ENCODE measurements around the gene TRPM1.

The TRPM1 gene

GRCh38 chr15:31013863-31014607 is 87.5 kb downstream of the TRPM1 start:
- H3K4me1 ChIP-seq (ENCODE audit: control insufficient read depth, insufficient read depth, low read length, poor library complexity, severe bottlenecking): no peaks in the 10 kb centered on the region
- peaks cover 6% of the 10 kb centered on the region for H3K9me3 ChIP-seq (ENCODE audit: control insufficient read depth, low read length)
- no peaks in the 10 kb centered on the region for H3K36me3 ChIP-seq (ENCODE audit: control insufficient read depth, insufficient read depth, low read length)
- no peaks in the 10 kb centered on the region for H3K27me3 ChIP-seq (replicated peaks; ENCODE audit: control insufficient read depth, insufficient read depth, low read length, poor library complexity, severe bottlenecking)
- no peak for DNase-seq
- H3K27ac ChIP-seq (ENCODE audit: insufficient read depth, low read length, poor library complexity, severe bottlenecking): no peak overlapping the region
- no peak overlapping the region for H3K4me3 ChIP-seq (ENCODE audit: insufficient read depth, low read depth, low read length, poor library complexity, severe bottlenecking)

DNA sequence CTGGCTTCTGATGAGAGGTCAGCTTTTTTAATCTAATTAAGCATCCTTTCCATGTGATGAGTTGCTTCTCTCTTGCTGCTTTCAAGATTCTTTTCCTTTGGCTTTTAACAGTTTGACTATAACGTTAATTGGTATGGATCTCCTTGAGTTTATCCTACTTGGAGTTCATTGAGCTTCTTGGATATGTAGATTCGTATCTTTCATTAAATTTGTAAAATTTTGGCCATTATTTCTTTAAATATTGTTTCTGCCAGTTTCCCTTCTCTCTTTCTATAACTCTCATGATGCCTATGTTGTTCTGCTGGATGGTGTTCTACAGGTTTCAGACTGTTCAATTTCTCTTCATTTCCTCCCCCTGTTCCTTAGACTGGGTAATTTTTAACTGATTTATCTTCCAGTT is 89.1 kb downstream of the TRPM1 start:
- Histone ChIP-seq H3K27me3 (replicated peaks; ENCODE audit: control insufficient read depth, insufficient read depth, low read length, poor library complexity, severe bottlenecking) (no peaks in the 10 kb centered on the region), H3K27ac (ENCODE audit: insufficient read depth, low read length, poor library complexity, severe bottlenecking) (no peak overlapping the region), H3K4me1 (ENCODE audit: control insufficient read depth, insufficient read depth, low read length, poor library complexity, severe bottlenecking) (no peaks in the 10 kb centered on the region), H3K36me3 (ENCODE audit: control insufficient read depth, insufficient read depth, low read length) (no peaks in the 10 kb centered on the region), H3K9me3 (ENCODE audit: control insufficient read depth, low read length) (peaks cover 6% of the 10 kb centered on the region), H3K4me3 (ENCODE audit: insufficient read depth, low read depth, low read length, poor library complexity, severe bottlenecking) (no peak overlapping the region)
- DNase-seq: no peak

DNA sequence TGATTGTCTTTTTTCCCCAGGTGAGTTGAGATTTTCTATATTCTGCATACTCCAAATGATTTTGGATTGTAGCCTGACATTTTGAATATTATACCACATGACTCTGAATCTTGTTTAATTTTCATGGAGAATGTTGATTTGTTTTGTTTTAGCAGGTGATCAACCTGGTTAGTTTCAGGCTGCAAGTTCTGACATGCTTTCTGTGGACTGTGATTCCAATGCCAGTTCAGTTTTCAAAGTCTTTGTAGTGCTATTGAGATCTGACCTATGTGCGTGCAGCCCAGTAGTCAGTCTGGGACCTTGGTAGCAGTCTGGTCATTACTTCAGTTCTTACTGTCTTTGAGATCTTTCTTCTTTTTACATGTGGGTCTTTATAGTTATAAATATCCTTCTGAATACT is 91.5 kb downstream of the TRPM1 start:
- Histone ChIP-seq H3K27me3 (replicated peaks; ENCODE audit: control insufficient read depth, insufficient read depth, low read length, poor library complexity, severe bottlenecking) (peaks cover 5% of the 10 kb centered on the region), H3K9me3 (ENCODE audit: control insufficient read depth, low read length) (peaks cover 6% of the 10 kb centered on the region), H3K36me3 (ENCODE audit: control insufficient read depth, insufficient read depth, low read length) (no peaks in the 10 kb centered on the region), H3K4me1 (ENCODE audit: control insufficient read depth, insufficient read depth, low read length, poor library complexity, severe bottlenecking) (no peaks in the 10 kb centered on the region), H3K27ac (ENCODE audit: insufficient read depth, low read length, poor library complexity, severe bottlenecking) (no peak overlapping the region), H3K4me3 (ENCODE audit: insufficient read depth, low read depth, low read length, poor library complexity, severe bottlenecking) (no peak overlapping the region)
- DNase-seq: no peak

GRCh38 chr15:31005660-31006059 is 95.9 kb downstream of the TRPM1 start:
- Histone ChIP-seq H3K36me3 (ENCODE audit: control insufficient read depth, insufficient read depth, low read length) (no peaks in the 10 kb centered on the region), H3K4me1 (ENCODE audit: control insufficient read depth, insufficient read depth, low read length, poor library complexity, severe bottlenecking) (peaks cover 6% of the 10 kb centered on the region), H3K9me3 (ENCODE audit: control insufficient read depth, low read length) (no peaks in the 10 kb centered on the region), H3K27ac (ENCODE audit: insufficient read depth, low read length, poor library complexity, severe bottlenecking) (no peak overlapping the region), H3K4me3 (ENCODE audit: insufficient read depth, low read depth, low read length, poor library complexity, severe bottlenecking) (no peak overlapping the region), H3K27me3 (replicated peaks; ENCODE audit: control insufficient read depth, insufficient read depth, low read length, poor library complexity, severe bottlenecking) (peaks cover 7% of the 10 kb centered on the region)
- DNase-seq: no peak

DNA sequence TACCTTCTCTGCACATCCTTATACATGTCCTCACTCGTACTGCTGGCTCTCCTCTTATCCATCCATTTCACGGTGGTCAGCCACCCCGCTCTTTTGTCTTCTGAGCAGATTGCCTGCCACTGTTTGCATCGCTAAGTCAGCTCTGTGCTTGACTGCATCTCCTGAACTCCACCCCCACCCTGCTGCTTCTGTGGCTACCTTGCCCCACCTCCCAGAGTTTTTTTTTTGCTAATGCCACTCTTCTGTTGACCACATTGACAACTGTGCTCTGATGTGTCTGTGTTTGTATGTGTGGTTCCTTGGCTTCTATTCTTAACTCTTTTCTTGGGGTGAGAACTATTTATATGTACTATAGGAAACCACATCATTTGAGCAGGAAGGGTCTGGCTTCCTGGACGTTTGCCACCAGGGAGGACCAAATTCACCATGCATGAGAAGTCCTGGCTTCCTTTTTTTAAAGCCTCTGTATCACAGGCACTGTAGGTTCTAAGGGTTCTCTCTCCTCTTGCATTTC is 97.2 kb downstream of the TRPM1 start:
- peaks cover 6% of the 10 kb centered on the region for H3K4me1 ChIP-seq (ENCODE audit: control insufficient read depth, insufficient read depth, low read length, poor library complexity, severe bottlenecking)
- DNase-seq: no peak
- no peaks in the 10 kb centered on the region for H3K9me3 ChIP-seq (ENCODE audit: control insufficient read depth, low read length)
- H3K36me3 ChIP-seq (ENCODE audit: control insufficient read depth, insufficient read depth, low read length): no peaks in the 10 kb centered on the region
- H3K4me3 ChIP-seq (ENCODE audit: insufficient read depth, low read depth, low read length, poor library complexity, severe bottlenecking): no peak overlapping the region
- H3K27ac ChIP-seq (ENCODE audit: insufficient read depth, low read length, poor library complexity, severe bottlenecking): no peak overlapping the region
- H3K27me3 ChIP-seq (replicated peaks; ENCODE audit: control insufficient read depth, insufficient read depth, low read length, poor library complexity, severe bottlenecking): peaks cover 8% of the 10 kb centered on the region

DNA sequence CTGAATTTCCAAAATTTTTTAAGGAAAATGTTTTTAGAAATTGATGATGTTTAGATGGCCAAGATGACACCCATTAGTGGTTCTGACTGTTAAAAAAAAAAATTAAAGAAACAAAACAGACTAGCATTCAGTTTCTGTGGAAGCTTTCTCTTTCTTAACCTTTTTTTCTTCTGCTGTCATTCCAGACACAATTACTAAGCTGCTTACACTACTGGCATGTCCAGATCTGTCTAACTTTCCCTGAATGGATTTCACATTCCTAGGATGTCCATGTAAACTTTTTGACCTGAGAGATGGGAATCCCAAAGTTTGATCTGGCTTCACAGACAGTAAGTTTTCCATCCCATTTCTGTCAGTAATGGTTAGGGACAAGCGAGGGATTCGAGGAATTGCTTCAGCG is 99.8 kb downstream of the TRPM1 start:
- H3K36me3 ChIP-seq (ENCODE audit: control insufficient read depth, insufficient read depth, low read length): no peaks in the 10 kb centered on the region
- H3K27me3 ChIP-seq (replicated peaks; ENCODE audit: control insufficient read depth, insufficient read depth, low read length, poor library complexity, severe bottlenecking): peaks cover 8% of the 10 kb centered on the region
- no peak overlapping the region for H3K27ac ChIP-seq (ENCODE audit: insufficient read depth, low read length, poor library complexity, severe bottlenecking)
- no peaks in the 10 kb centered on the region for H3K9me3 ChIP-seq (ENCODE audit: control insufficient read depth, low read length)
- no peak overlapping the region for H3K4me3 ChIP-seq (ENCODE audit: insufficient read depth, low read depth, low read length, poor library complexity, severe bottlenecking)
- peaks cover 6% of the 10 kb centered on the region for H3K4me1 ChIP-seq (ENCODE audit: control insufficient read depth, insufficient read depth, low read length, poor library complexity, severe bottlenecking)
- DNase-seq: no peak

- peaks cover 3% of the 10 kb centered on the region for H3K27me3 ChIP-seq (replicated peaks; ENCODE audit: control insufficient read depth, insufficient read depth, low read length, poor library complexity, severe bottlenecking)
- no peaks in the 10 kb centered on the region for H3K36me3 ChIP-seq (ENCODE audit: control insufficient read depth, insufficient read depth, low read length)
- no peak for DNase-seq
- no peaks in the 10 kb centered on the region for H3K9me3 ChIP-seq (ENCODE audit: control insufficient read depth, low read length)
- no peak overlapping the region for H3K27ac ChIP-seq (ENCODE audit: insufficient read depth, low read length, poor library complexity, severe bottlenecking)
- peaks cover 6% of the 10 kb centered on the region for H3K4me1 ChIP-seq (ENCODE audit: control insufficient read depth, insufficient read depth, low read length, poor library complexity, severe bottlenecking)
- no peak overlapping the region for H3K4me3 ChIP-seq (ENCODE audit: insufficient read depth, low read depth, low read length, poor library complexity, severe bottlenecking)
Measured at GRCh38 chr15:30999729-31000128, 101.8 kb downstream of the TRPM1 start.

- DNase-seq: no peak
- Histone ChIP-seq H3K4me1 (ENCODE audit: control insufficient read depth, insufficient read depth, low read length, poor library complexity, severe bottlenecking) (no peaks in the 10 kb centered on the region), H3K27me3 (replicated peaks; ENCODE audit: control insufficient read depth, insufficient read depth, low read length, poor library complexity, severe bottlenecking) (peaks cover 3% of the 10 kb centered on the region), H3K4me3 (ENCODE audit: insufficient read depth, low read depth, low read length, poor library complexity, severe bottlenecking) (no peak overlapping the region), H3K9me3 (ENCODE audit: control insufficient read depth, low read length) (no peaks in the 10 kb centered on the region), H3K27ac (ENCODE audit: insufficient read depth, low read length, poor library complexity, severe bottlenecking) (no peak overlapping the region), H3K36me3 (ENCODE audit: control insufficient read depth, insufficient read depth, low read length) (no peaks in the 10 kb centered on the region)
Measured at GRCh38 chr15:30997270-30997669, 104.3 kb downstream of the TRPM1 start.

GRCh38 chr15:30992249-30992864 is 109.2 kb downstream of the TRPM1 start:
- Histone ChIP-seq H3K36me3 (ENCODE audit: control insufficient read depth, insufficient read depth, low read length) (no peaks in the 10 kb centered on the region), H3K4me1 (ENCODE audit: control insufficient read depth, insufficient read depth, low read length, poor library complexity, severe bottlenecking) (peaks cover 19% of the 10 kb centered on the region), H3K9me3 (ENCODE audit: control insufficient read depth, low read length) (no peaks in the 10 kb centered on the region), H3K27me3 (replicated peaks; ENCODE audit: control insufficient read depth, insufficient read depth, low read length, poor library complexity, severe bottlenecking) (no peaks in the 10 kb centered on the region), H3K4me3 (ENCODE audit: insufficient read depth, low read depth, low read length, poor library complexity, severe bottlenecking) (peak overlapping the region; percentile 99), H3K27ac (ENCODE audit: insufficient read depth, low read length, poor library complexity, severe bottlenecking) (peak overlapping the region; percentile 77)
- DNase-seq: no peak

All from effector memory CD4-positive, alpha-beta T cell (primary cell).